Measurements from ENCODE around the gene REC8.
"Not testable (repeated sequence)": the region's sequence is repeated elsewhere in the genome, so short reads cannot be mapped to it uniquely, and the experiment has no call there.

REC8 gene

GRCh38 chr14:24185026-24185425, 13.1 kb downstream of the REC8 start:
- DNase-seq: no peak

- no peak for DNase-seq
These were observed 13.9 kb downstream of the REC8 start for GRCh38 chr14:24185741-24186140.

GRCh38 chr14:24186831-24187538, 15.1 kb downstream of the REC8 start:
- DNase-seq: no peak

- no peak for DNase-seq
These were observed 15.6 kb downstream of the REC8 start for GRCh38 chr14:24187539-24187915.

GRCh38 chr14:24188251-24189058, 16.6 kb downstream of the REC8 start, which contains the start of gene IPO4:
TSS of gene IPO4 (minus strand) at chr14:24188816. CDS start at chr14:24188787, 29 bp downstream.
- DNase-seq: peak; percentile 97

- DNase-seq: no peak
These were observed 17.1 kb downstream of the REC8 start for GRCh38 chr14:24189059-24189375.

- no peak for DNase-seq
These were observed 17.6 kb downstream of the REC8 start for GRCh38 chr14:24189460-24189859.

GRCh38 chr14:24190416-24190815, 18.5 kb downstream of the REC8 start:
- no peak for DNase-seq

GRCh38 chr14:24192933-24193332, 21.1 kb downstream of the REC8 start:
- no peak for DNase-seq

- DNase-seq: no peak
These were observed 22.4 kb downstream of the REC8 start for GRCh38 chr14:24194186-24194872.

- no peak for DNase-seq
These were observed 22.9 kb downstream of the REC8 start for GRCh38 chr14:24194873-24195185.

- peak; percentile 88 for DNase-seq
These were observed 23.5 kb downstream of the REC8 start, which contains the start of gene TM9SF1 for GRCh38 chr14:24195186-24196070. TSS of gene TM9SF1 (minus strand) at chr14:24195441. CDS start at chr14:24195019, 422 bp downstream.

GRCh38 chr14:24196071-24197055, 24.5 kb downstream of the REC8 start:
- DNase-seq: no peak

GRCh38 chr14:24197056-24197450, 25.2 kb downstream of the REC8 start:
- DNase-seq: no peak

GRCh38 chr14:24198814-24199524, 27.1 kb downstream of the REC8 start:
- no peak for DNase-seq

GRCh38 chr14:24202538-24202937, 30.7 kb downstream of the REC8 start:
- not testable (repeated sequence) for DNase-seq

GRCh38 chr14:24203249-24203886, 31.5 kb downstream of the REC8 start:
- not testable (repeated sequence) for DNase-seq

- DNase-seq: no peak
These were observed 32.6 kb downstream of the REC8 start for GRCh38 chr14:24204163-24205146.
